Fibroblast of lung (primary cell): ENCODE data around the gene SYCE3. TPM values are rescaled to one million over a fixed set of nuclear protein-coding genes. Genes with fewer than 3 reads are reported as not detected.

Experiments used
- DNase-seq, 2 donors: peaks; one replicate each; pipeline versions ENCODE4 v3.0.0 to v3.0.0-alpha.2; 2010; ENCODE audit warnings: low read depth in 2 of 2
- H2AFZ ChIP-seq: 2 replicates; pipeline ENCODE4 v1.5.1; 2012; ENCODE audit warnings: low read length, control low read depth, inconsistent platforms
- H3K27ac ChIP-seq: 2 replicates; pipeline ENCODE4 v1.5.1; 2011; ENCODE audit warnings: low read length, control low read depth; ENCODE audit not compliant: insufficient read depth
- H3K27me3 ChIP-seq: 2 replicates; pipeline ENCODE4 v1.5.1; 2011; ENCODE audit warnings: mild to moderate bottlenecking, low read length; ENCODE audit not compliant: control insufficient read depth, insufficient read depth
- H3K36me3 ChIP-seq: 2 replicates; pipeline ENCODE4 v1.5.1; 2011; ENCODE audit warnings: low read length; ENCODE audit not compliant: control insufficient read depth, insufficient read depth
- H3K4me1 ChIP-seq: 2 replicates; pipeline ENCODE4 v1.5.1; 2011; ENCODE audit warnings: low read length; ENCODE audit not compliant: control insufficient read depth, insufficient read depth; ENCODE audit errors: extremely low read depth
- H3K4me2 ChIP-seq: 2 replicates; pipeline ENCODE4 v1.5.1; 2011; ENCODE audit warnings: low read length, control low read depth; ENCODE audit not compliant: insufficient read depth; ENCODE audit errors: extremely low read depth
- H3K4me3 ChIP-seq, 4 experiments: fragments of 200-600 bp in 1 of 4; sonication (generic) in 1 of 4; replicated peaks in 1 of 4; 2 replicates each; pipeline ENCODE4 v1.5.1; 2011 to 2016; ENCODE audit warnings: low read length in 4 of 4, low read depth in 3 of 4, mild to moderate bottlenecking in 3 of 4, control low read depth in 2 of 4, inconsistent platforms in 1 of 4, mixed read lengths in 1 of 4; ENCODE audit not compliant: insufficient read depth in 1 of 4; ENCODE audit errors: control extremely low read depth in 1 of 4
- H3K79me2 ChIP-seq: 2 replicates; pipeline ENCODE4 v1.5.1; 2012; ENCODE audit warnings: mild to moderate bottlenecking, low read length, inconsistent platforms; ENCODE audit not compliant: control insufficient read depth, insufficient read depth
- H3K9ac ChIP-seq: 2 replicates; pipeline ENCODE4 v1.5.1; 2011; ENCODE audit warnings: mild to moderate bottlenecking, low read length, control low read depth; ENCODE audit not compliant: insufficient read depth
- H3K9me3 ChIP-seq: 2 replicates; pipeline ENCODE4 v1.5.1; 2012; ENCODE audit warnings: low read depth, low read length; ENCODE audit not compliant: control insufficient read depth, insufficient read depth
- H4K20me1 ChIP-seq: 2 replicates; pipeline ENCODE4 v1.5.1; 2011; ENCODE audit warnings: low read length; ENCODE audit not compliant: control insufficient read depth, insufficient read depth; ENCODE audit errors: extremely low read depth
- EZH2 ChIP-seq: IDR thresholded peaks from 2 replicates; pipeline ENCODE4 v1.5.1; 2012; ENCODE audit warnings: low read length, control low read depth, mild to moderate bottlenecking; ENCODE audit errors: missing control alignments
- polyA plus RNA-seq, 2 donors: library from polyadenylated mRNA; depleted of rRNA in 1 of 2; stranded (reverse) in 1 of 2; unstranded in 1 of 2; fragments of >200 nt; gene quantifications; 2 replicates each; pipeline ENCODE4 v1.2.1, GENCODE V29; 2011 to 2012; ENCODE audit warnings: missing spikeins in 1 of 2
- total RNA-seq: library from RNA; depleted of rRNA; stranded (reverse); fragments of >200 nt; gene quantifications from 2 replicates; pipeline ENCODE4 v1.2.1, GENCODE V29; 2014
- TF ChIP-seq, protein P1 (sequence below), 2 donors: IDR thresholded peaks in 1 of 2; conservative IDR thresholded peaks in 1 of 2; 1 replicate in 1 of 2; 2 replicates in 1 of 2; pipeline ENCODE4 v1.5.1; 2011 to 2012; ENCODE audit warnings: low read length in 2 of 2, control low read depth in 1 of 2, inconsistent platforms in 1 of 2, low read depth in 1 of 2, mild to moderate bottlenecking in 1 of 2

Gene SYCE3
- total and polyA plus RNA-seq, 2 donors (not counting 1 experiment from before 2014, with no cell fraction given), result 0.33 TPM; not detected in 1

DNA sequence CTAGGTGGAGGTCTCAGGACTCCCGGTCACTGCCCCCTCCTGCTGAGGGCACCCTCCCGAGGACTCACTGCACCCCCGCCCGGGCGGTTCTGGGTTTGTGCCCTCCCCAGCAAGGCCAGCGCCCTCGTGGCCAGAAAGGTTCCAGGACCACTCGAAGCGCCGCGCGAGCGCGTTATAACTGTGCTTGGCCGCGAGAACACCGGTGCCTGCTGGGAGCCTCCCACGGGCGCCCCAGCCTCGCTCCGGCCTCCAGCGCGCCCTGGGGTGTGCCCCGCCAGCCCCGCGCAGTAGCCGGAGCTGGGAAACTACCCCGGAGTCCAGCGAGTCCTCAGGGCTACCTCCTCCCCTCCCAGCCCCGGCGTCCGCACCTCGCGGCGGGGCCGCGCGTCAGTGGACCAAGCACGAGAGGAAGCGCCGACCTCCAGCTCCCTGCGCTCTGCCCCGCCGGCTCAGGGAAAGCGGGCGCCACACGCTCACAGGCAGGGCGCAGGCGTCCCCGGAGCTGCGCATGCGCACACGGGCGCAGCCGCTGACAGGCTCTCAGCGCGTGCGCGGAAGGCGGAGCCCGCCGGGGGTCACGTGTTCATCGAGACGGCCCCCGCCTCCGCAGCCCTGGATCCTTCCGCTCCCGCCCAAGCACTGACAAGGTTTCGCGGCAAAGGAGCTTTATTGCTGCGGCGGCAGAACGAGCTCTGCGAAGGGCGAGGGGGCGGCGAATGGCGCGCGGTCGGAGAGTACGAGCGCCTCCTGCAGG, 37.4 kb downstream of the SYCE3 start, which contains the start of gene SCO2:
Gene SCO2, minus strand, starts transcription at position 495 of the 754 bp plus-strand sequence. CDS start 1,187 bp downstream, outside the sequence.
- H3K27ac ChIP-seq, result peak within 1 kb of the TSS; percentile 71
- DNase-seq, result peak; percentile 97
- H3K36me3 ChIP-seq, result peaks cover 17% of the 10 kb centered on the region
- peaks cover 3% of the 10 kb centered on the region for H3K27me3 ChIP-seq
- H3K9ac ChIP-seq, result peak within 1 kb of the TSS; percentile 84
- peak within 1 kb of the TSS; percentile 53 to 82 (median 66) for H3K4me3 ChIP-seq
- no peaks in the 10 kb centered on the region for H4K20me1 ChIP-seq
- peak within 1 kb of the TSS; percentile 100 for H3K4me2 ChIP-seq
- peak within 1 kb of the TSS; percentile 17 for H2AFZ ChIP-seq
- H3K9me3 ChIP-seq, result no peaks in the 10 kb centered on the region
- peaks cover 11% of the 10 kb centered on the region for H3K4me1 ChIP-seq
- peaks cover 18% of the 10 kb centered on the region for H3K79me2 ChIP-seq
- TF ChIP-seq EZH2, result no peak
- TF ChIP-seq, protein P1, sequence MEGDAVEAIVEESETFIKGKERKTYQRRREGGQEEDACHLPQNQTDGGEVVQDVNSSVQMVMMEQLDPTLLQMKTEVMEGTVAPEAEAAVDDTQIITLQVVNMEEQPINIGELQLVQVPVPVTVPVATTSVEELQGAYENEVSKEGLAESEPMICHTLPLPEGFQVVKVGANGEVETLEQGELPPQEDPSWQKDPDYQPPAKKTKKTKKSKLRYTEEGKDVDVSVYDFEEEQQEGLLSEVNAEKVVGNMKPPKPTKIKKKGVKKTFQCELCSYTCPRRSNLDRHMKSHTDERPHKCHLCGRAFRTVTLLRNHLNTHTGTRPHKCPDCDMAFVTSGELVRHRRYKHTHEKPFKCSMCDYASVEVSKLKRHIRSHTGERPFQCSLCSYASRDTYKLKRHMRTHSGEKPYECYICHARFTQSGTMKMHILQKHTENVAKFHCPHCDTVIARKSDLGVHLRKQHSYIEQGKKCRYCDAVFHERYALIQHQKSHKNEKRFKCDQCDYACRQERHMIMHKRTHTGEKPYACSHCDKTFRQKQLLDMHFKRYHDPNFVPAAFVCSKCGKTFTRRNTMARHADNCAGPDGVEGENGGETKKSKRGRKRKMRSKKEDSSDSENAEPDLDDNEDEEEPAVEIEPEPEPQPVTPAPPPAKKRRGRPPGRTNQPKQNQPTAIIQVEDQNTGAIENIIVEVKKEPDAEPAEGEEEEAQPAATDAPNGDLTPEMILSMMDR (conservative IDR thresholded peaks at IDR 0.05 in 1 of 2, IDR thresholded peaks at IDR 0.05 in 1 of 2; ENCODE audit: low read depth in 1 of 2, low read length in 2 of 2), result no peak

DNA sequence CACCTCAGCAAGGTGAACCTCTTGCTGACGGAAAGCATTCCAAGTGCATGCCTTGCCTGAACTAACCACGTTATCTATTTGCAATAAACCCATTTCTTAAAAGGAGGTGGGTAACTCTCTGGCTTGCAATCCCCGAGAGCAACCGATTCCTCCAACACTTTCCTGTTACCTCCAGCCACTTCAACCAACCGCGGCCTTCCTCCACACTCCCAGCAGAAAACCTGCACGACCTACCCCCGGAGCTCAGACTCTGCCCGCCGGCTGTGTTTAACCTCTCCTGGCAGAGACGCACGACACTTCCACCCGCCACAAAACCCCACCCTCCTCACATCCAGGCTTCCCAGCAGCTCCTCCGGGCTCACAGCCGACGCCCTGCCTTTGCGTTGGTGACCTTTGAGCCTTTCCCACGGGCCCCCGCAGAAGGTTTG, 38.0 kb downstream of the SYCE3 start:
- H3K4me2 ChIP-seq, result peak overlapping the region; percentile 100
- H3K27ac ChIP-seq, result peak overlapping the region; percentile 71
- H4K20me1 ChIP-seq, result no peaks in the 10 kb centered on the region
- TF ChIP-seq, protein P1 (conservative IDR thresholded peaks at IDR 0.05 in 1 of 2, IDR thresholded peaks at IDR 0.05 in 1 of 2; ENCODE audit: low read depth in 1 of 2, low read length in 2 of 2), result no peak
- no peak for TF ChIP-seq EZH2
- peaks cover 18% of the 10 kb centered on the region for H3K79me2 ChIP-seq
- no peak overlapping the region for H2AFZ ChIP-seq
- H3K4me3 ChIP-seq, result peak overlapping the region; percentile 53 to 82 (median 66)
- H3K9ac ChIP-seq, result peak overlapping the region; percentile 84
- peaks cover 17% of the 10 kb centered on the region for H3K36me3 ChIP-seq
- H3K4me1 ChIP-seq, result peaks cover 11% of the 10 kb centered on the region
- no peak for DNase-seq
- H3K27me3 ChIP-seq, result no peaks in the 10 kb centered on the region
- no peaks in the 10 kb centered on the region for H3K9me3 ChIP-seq

DNA sequence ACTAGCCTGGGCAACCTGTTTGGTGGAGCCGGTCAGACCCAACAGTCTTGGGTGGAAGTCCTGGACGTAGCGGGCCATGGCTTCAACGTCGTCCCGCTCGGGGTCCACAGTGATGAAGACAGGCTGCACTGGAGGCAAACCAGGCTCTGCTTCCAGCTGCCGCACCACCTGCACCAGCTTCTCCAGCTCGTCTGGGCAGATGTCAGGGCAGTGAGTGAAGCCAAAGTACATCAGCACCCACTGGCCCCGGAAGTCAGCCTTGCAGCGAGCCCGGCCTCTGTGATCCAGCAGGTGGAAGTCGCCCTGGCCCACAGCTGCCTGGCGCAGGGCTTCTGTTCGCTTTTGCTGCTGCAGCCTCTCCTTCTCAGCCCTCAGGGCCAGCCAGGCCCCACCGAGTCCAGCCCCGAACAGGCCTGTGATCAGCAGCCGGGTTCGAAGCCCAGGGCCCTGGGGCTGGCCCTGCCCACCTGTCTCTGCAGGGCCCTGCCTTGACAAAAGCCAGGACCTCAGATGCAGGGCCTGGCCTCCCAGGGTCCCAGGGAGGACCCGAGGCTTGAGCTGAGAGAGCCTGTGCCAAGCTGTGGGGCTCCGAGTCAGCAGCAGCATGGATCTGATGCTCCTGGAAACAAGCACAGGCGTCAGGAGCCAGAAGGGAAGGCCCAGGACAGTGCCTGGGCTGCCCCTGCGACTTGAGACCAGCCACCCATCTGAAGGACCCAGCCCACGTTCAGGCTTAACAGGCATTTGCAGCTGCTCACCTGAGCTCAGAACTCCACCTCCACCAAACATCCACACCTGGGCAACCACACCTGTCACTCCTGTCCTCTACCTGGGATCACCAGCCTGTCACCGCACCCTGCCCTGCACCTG, 38.7 kb downstream of the SYCE3 start:
- Histone ChIP-seq H2AFZ (no peak overlapping the region), H3K79me2 (peaks cover 18% of the 10 kb centered on the region), H3K9me3 (no peaks in the 10 kb centered on the region), H3K4me1 (peaks cover 11% of the 10 kb centered on the region), H3K36me3 (peaks cover 17% of the 10 kb centered on the region), H3K27ac (peak overlapping the region; percentile 71), H4K20me1 (no peaks in the 10 kb centered on the region), H3K4me2 (peak overlapping the region; percentile 100), H3K27me3 (no peaks in the 10 kb centered on the region), H3K9ac (peak overlapping the region; percentile 84), H3K4me3 (peak overlapping the region; percentile 53 to 82 (median 66))
- no peak for DNase-seq
- TF ChIP-seq, protein P1 (conservative IDR thresholded peaks at IDR 0.05 in 1 of 2, IDR thresholded peaks at IDR 0.05 in 1 of 2; ENCODE audit: low read depth in 1 of 2, low read length in 2 of 2), result no peak
- no peak for TF ChIP-seq EZH2
